CMK (cell line): ENCODE results near the gene ELP2.

Experiments used
- DNase-seq: peaks from one replicate; pipeline ENCODE4 v3.0.0-alpha.2; 2010; ENCODE audit warnings: low read depth

The ELP2 gene

DNA sequence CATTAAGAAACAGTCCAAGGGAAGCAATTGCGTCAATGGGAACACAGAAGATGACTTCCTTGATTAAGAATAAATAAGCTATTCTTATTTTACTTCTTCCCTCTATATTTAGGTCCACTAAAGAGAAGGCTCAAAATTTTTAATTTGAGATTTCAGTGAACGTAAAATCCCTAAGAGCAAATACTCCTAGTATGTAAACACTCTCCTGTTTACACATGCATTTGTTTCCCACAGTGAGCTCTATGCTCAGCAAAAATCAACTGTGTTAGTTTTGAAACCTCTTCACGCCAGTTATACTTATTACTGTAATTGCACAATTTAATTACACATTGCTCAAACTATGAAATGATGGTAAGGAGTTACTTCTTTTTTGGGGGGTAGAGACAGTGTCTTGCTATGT is 9.4 kb upstream of the ELP2 start:
- DNase-seq = no peak

DNA sequence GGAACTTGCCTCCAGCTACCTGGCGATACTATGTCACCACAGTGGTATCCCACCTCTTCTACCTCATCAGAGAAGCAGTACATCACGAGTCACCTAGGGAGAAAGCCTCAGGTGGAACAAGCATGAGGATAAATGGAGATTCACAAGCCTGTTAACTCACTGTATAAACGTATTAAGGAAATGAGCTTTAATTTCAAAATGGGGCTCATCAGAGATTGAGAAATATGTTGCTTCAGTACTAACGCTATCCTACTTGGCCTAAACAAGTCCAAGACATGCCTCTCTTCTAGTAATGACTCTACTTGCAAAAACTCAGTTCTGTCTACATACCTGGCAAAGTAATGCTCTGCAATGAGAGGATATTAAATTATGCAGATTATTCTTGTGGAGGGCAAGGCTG is 4.9 kb upstream of the ELP2 start:
- DNase-seq = no peak

DNA sequence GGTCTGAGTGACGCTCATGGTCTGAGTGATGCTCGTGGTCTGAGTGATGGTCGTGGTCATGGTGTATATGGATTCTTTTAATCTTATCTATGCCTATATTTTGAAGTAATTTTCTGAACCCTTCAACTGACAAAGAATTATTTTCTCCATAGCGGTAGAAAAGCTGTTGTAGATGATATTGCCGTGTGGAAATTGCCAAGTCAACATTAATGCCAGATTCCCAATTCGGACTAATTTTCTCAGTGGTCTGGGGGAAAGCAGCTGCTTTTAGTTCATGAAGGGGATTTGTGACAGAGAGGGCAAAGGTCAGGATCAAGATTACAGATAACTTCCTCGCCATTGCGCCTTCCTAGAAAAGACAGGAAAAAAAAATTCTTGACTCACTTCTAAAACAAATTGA is 3.0 kb upstream of the ELP2 start:
- DNase-seq = no peak

DNA sequence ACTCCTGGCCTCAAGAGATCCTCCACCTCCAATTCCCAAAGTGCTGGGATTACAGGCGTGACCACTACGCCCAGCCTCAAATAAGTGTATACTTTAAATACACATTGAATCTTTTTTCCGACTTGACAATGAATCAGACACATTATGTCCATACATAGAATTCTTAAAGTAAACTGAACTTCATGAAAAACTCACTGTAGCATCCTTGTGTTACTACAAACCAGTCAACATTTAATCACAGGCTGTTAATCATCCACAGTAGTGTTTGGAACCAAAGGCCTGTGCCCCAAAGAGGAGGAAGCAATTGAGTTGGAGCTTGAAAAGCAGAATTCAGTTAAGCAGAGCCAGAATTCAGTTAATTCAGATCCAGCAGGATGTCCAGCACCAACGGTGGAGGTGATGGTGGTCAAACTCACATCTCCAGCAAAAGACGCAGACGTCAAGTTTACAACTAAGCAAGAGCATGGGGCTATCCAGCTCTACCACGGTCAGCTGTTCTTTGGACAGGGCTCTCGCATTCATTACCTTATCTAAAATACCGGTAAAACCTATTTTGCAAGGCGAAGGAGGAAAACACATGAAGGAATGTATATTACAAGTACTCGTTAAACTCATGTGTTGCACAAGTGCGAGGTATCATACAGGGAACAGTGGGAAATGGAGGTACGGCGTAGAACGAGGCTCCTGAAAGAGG is 1.7 kb upstream of the ELP2 start:
- no peak for DNase-seq

DNA sequence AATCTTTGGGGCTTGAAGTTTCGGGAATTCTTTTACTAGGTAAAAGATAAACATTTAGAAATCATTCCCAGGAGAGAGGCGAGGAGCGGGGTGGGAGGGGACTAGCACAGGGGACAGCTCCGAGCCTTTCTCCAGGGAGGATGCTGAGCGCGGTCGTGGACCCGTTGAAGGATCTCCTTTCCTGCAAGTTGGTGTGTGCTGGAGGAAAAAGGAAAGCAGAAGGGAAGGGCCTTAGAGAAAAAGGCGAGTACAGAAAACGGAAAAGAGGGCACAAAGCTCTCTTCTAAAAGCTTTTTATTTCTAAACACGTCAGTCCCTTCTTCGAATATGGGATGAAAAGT is 1.2 kb upstream of the ELP2 start:
- no peak for DNase-seq

DNA sequence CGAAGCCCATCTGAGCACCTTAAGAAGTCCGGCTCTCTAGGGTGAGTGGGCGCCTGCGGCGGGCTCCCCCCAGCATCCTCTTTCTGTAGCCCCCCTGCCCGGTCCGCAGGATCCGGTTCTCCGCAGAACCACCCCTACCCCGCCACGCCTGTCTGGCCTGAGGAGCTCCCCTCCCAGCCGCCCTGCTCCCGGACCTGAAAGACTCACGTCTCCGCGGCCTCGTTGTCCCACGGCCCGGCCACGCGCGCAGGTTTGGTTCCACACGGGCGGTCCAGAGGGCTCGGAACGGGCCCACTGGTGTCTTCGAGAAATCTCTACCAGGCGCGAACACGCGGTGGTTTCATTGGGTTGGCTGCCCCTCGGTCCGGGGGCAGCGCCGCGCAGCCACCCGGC is 796 bp upstream of the ELP2 start:
- DNase-seq = no peak

DNA sequence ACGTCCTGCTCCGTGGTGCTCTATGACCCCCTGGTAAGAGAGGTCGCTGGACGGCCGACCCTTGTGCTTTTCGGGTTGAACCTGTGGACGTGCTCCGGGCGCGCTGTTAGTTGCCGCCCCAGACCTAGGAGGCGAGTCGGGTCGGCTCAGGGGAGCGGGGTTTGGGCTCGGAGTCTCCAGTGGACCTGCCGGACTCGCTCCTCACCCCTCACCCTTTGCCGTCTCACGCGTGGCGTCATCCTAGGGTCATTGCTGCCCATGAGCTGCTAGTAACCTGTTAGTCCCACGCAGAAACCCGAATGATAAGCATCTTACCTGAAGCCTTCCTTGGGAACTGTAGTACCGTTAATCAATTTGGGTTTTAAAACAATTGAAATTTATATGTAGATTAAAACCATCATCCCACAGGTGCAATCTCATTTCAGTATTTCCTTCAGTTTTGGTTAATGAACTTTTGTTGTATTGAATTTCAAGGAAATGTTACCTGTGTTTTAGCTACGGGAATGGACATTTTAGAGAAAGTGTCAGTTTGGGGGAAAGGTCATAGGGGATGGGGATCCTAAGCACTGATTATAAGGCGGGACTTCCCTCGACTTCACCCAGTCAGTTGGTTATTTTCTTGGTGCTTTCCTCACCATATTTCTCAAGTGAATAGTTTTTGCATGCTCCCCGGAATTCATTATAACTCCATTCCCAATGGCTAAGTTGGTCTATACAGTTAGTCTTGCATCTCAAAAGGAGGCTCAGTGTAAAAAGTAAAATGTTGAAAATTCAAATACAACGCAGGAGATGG is 536 bp downstream of the ELP2 start:
- no peak for DNase-seq

DNA sequence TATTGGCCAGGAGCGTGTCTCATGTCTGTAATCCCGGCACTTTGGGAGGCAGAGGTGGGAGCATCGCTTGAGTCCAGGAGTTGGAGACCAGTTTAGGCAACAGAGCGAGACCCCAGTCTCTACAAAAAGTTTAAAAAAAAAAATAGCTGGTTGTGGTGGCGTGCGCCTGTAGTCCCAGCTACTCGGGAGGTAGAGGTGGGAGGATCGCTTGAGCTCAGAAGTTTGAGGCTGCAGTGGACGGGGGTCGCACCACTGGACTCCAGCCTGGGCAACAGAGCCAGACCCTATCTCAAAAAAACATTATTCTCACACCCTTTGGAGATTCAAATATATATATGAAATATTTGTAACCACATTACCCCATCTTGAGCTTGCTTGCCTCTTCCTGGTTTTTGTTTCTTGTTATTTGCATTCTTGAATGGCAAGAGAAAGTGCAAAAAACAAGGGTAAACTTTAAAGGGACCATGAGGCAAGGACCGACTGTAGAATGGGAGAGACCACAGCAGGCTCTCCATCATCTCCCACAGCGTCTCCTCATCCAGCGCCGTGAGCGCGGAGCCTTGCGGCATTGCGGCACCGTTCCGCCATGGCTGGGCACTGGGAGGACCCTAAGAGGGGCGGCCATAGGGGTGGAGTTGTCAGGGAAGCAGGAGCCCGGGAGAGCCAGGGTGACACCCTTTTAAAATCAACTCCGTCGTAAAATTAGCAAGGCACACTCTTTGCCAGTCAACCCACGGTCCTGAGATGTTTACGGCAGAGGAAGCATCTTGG is 1.4 kb downstream of the ELP2 start:
- no peak for DNase-seq

DNA sequence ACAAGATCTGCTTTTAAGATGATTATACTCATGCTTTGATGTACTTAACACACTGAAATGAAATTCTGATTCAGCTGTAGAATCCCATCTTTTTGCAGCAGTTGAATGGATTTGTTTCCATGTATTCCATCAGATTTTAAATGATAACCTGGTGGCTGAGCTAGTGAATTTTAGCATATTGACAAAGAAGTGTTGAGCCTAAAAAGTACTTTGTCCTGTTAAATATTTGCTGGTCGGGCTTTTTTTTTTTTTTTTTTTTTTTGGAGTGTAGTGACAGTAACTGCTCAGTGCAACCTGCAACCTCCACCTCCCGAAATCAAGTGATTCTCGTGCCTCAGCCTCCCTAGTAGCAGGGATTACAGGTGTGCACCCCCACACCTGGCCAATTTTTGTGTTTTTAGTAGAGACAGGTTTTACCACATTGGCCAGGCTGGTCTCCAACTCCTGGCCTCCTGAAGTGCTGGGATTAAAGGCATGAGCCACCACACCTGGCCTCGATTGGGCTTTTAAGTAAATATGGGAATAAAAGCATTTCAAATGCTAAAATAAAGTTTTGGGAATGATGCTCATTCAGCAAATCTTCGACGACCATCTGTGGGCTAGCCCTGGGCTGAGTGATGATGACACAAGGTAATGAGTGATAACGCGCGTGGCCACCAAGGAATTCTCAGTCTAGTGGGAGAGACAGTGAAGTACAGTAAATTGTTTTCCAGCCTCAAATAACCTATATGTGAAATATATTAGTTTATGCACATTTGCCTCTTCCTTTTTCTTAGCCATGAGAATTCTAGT is 2.2 kb downstream of the ELP2 start:
- no peak for DNase-seq

DNA sequence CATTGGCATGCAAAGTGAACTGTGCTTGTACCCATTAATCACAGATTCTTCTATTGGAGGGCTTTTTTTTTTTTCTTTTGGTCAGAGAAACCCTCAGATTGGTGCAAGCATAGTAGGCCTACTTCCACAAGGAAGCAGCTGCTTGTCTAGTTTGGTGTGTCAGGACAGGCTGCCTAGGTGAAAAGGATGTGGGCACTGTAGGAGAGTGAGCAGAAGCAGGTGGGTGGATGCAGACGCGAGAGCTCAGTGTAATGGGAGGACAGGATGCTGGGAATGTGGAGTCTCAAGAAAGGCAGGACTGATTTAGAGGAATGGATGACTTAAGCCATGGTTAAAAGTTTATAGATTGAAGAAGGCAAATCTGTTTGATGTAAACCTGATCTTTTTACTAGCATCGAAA is 3.1 kb downstream of the ELP2 start:
- DNase-seq = no peak

DNA sequence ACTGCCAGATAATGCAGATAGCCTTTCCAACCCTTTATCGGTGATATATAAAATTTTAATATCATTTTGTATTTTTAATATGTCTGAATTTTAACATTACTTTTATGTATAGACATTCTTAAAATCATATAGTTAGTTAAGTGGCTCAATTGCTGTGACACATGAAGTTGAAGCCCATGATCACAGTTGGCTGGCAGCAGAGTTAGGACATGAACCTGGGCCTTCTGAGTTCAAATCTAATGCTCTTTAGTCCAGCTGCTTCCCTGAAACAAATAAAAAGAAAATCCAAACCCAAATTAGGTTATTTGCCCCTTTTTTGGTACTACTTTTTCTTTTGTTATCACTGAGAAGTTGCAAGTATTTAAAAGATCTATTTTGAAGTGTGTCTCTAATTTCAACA is 5.6 kb downstream of the ELP2 start:
- no peak for DNase-seq

DNA sequence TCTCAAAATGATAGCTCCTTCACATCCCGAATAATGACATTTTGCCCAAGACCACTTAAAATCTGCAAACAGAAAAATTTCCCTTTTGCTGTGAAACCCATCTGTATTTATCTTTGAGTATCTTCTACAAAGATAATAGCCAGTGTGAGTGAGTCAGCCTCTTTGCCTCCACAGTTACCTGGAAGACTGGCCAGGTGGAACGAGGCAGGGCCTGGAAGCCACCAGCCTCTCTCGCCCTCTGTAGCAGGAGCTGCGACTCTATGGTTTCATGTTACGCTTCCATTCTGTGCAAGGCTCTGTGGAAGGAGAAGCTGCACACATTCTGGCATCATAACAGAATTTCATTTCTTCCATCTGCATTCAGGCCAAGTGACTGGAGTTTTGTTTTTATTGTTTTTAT is 9.5 kb downstream of the ELP2 start:
- DNase-seq = no peak

DNA sequence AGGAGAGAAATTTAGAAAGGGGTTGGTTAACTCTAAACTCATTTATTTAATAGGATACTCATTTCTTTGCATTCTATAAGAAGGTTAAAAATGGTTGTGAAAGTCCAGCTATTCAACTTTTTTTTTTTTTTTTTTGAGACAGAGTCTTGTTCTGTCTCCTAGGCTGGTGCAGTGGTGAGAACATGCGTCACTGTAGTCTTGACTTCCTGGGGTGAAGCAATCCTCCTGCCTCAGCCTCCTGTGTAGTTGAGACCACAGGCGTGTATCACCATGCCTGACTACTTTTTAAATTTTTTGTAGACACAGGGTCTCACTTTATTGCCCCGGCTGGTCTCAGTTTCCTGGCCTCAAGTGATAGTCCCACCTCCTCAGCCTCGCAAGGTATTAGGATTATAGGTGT is 11.9 kb downstream of the ELP2 start:
- no peak for DNase-seq

DNA sequence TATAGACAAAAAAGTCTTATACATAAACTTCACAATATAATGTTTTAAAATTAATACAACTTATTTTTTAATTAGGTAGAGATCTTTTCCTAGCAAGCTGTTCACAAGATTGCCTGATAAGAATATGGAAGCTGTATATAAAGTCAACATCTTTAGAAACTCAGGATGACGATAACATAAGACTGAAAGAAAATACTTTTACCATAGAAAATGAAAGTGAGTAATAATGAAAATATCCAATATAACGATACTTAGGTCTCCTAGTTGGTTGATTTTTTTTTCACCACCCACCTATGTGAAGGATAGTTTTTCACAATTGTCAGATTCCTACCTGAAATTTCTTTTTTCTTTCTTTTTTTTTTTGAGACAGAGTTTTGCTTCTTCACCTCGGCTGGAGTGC is 13.1 kb downstream of the ELP2 start:
- no peak for DNase-seq

DNA sequence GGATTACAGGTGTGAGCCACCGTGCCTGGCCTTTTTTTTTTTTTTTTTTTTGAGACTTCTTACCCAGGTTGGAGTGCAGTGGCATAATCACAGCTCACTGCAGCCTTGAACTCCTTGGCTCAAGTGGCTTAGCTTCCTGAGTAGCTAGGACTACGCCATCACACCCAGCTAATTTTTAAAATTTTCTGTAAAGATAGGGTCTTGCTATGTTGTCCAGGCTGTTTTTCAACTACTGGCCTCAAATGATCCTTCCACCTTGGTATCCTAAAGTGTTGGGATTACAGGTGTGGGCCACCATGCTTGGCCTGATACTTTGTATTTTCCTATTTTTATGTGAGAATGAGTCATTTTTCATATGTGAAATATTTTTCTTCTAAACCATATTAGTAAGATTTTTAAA is 13.7 kb downstream of the ELP2 start:
- DNase-seq = no peak

DNA sequence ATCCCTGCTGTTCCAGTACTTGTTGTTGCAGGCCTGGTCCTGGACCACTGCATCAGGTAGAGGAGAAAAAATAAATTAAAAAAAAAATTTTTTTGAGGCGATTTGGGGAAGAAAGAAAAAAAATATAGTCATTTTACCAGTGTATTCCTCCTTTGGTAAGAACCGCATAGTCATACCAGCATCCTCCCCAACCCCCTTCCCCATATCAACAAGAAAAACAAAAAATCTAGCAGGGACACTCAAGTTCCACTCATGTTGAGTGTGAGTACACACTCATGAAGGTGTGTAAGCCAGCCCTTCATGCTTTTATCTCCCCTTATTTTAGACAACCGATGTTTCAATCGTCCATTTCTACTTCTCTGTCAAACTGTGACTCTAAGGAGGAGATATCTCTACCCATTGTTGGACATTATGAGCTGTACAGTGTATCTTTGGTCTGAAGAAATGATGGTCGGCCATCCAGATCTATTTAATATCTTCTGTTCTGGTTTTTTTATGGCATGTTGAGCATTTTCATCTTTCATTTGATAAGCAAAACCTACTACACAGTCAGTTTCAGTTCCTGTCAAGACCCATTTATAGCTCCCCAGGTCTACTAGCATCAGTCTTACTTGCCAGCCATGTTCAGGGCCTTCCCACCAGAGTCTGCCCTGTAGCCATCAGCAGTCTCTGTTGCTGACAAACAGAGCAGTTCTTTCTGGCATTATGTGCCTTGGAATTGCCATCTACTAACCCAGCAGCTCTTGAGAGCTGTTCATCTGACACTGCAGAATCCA is 20.0 kb downstream of the ELP2 start:
- DNase-seq = no peak

DNA sequence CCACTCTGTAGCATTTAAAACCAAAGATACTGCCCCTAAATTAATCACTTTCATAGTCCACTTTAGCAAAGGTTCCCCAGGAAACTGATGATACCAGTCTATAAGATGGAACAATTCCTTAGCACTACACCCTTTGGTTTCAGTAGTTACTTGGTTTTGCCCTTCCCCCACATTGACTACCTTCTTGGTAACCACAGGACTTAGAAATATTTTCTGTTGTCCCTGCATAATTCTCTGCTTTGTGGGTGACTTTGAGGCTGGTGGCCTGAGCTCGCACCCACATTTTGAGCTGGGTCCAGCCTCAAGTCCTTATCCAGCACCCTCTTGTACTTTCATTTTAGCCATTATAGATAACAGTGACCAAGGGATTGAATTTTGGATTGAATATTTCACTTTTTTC is 23.1 kb downstream of the ELP2 start:
- no peak for DNase-seq

DNA sequence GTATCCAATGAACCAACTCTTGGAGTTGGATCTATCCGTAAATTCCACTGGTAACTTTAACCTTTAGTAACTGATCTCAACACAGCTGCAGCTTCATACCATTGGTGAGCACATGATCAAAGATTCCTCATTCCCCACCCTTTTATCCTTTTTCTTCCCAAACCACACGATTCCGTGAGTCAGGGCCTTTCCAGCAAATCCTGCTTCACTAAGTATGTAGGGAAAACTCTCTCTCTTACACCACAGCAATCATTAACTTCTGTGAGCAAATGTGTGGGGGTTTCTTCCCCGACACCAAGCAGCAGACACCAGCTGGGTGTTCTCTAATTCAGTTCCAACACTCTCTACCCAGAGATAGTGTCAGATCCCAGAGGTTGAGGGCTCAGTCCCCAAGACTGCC is 23.5 kb downstream of the ELP2 start:
- DNase-seq = no peak

DNA sequence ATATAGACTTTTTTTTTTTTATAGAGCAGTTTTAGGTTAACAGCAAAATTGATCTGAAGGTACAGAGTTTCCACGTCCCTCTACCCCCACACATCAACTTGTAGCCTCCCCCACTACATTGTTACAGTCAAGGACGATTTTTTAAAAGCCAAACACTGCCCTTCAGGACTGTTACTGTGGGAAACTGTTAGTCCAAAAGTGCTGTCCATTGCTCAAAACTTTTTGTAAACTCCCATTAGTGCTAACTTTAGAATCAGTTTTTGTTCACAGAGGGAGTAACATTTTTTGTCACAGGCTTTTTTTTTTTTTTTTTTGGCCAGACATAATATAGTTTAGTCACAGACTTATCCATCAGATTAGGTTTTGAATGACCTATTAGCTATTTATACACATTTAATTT is 24.1 kb downstream of the ELP2 start:
- DNase-seq = no peak

DNA sequence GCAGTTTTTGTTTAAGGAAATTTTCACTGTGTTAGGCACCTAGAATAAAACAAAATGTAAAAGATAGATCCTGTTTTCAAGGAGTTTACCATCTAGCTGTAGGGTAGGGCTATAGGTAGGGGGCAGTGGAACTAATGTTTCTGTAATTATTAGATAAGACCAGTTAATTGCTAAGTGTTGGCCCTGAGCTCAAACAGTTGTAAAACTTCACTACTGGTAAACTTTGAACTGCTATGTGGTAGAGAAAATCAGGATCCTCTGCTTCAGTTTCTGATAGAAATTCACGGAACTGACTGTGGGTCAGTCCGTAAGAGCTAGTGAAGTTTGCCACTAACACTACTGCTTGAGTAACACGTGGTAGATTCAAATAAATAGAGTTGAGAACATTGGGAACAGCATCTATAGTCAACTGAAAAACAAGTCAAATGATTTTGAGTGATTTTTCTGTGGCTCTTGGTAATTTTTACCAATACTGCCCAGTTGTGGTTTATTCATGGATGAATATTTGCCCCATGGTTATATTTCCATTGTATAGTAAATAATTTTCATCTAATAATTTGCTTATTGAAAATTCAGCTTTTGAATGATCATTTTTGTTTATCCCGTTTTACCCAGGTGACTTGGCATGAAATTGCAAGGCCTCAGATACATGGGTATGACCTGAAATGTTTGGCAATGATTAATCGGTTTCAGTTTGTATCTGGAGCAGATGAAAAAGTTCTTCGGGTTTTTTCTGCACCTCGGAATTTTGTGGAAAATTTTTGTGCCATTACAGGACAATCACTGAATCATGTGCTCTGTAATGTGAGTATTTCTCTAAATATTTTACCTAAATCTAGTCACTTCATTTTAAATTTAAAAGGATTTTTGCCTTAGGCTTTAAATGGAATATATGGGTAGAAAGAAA is 26.4 kb downstream of the ELP2 start:
- no peak for DNase-seq

DNA sequence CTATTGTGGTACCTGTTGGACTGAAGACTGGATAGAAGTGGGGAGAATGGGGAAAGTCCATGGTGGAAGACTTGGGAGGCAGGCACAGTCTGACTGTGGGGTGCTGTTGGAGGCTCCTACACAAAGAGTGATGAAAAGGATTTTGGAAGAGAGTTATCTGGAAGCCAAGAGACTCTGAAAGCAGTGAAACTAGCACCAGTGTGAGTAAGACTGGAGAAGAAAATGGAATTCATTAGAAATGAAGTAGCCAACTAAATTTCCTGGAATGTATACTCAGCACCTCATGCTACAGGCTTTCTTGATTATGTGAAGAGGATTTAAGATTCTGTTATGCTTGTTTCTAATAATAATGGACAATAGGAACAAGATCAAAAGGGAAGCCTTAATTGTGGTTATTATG is 27.7 kb downstream of the ELP2 start:
- DNase-seq = no peak
